Left lobe of liver (tissue), 2 donors: ENCODE results near the gene ZNF277. TPM values are rescaled to one million over a fixed set of nuclear protein-coding genes. Genes with fewer than 3 reads are reported as not detected.

Source experiments
- ATAC-seq: fragments of 200-7000 bp; cut with Tn5 transposase; one replicate; pipeline ENCODE4 v1.9.1; 2020; ENCODE audit warnings: mild to moderate bottlenecking, moderate library complexity
- DNase-seq: peaks from one replicate; pipeline ENCODE4 v3.0.0-alpha.2; 2020; ENCODE audit warnings: low spot score
- total RNA-seq: library from RNA; stranded (reverse); gene quantifications from one replicate; pipeline ENCODE4 v1.2.1, GENCODE V29; 2021
- donor health status: DM: no; HTN: no; CAD: no; lungs with moderate emphysema.
- donor health status: DM: no; HTN: yes; CAD: no.

The ZNF277 gene
- total RNA-seq, 1 donor from 2014 or later, result 13.8 TPM

- DNase-seq, result no peak
- ATAC-seq, result no peak
These were observed 130.6 kb downstream of the ZNF277 start for GRCh38 chr7:112336936-112337576.

DNA sequence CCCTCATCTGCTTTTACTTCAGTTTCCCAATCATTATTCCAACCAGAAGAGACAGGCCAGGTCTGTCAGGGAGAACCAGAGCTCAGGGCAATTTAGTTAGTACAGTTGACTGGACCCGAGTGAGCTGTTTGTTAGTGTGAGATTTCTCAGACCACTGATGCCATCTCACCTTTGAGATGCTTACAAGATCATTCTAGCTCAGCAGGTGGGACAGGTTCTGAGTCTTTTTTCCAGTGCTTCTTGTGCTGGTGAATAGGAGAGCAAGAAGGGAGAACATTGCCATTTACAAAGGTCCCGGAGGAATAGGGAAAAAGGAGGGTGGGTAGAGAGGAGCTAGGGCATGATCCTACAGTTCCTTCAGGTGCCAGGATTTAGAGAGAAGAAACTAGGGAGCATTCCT lies 131.4 kb downstream of the ZNF277 start:
- no peak for DNase-seq
- ATAC-seq, result no peak

DNA sequence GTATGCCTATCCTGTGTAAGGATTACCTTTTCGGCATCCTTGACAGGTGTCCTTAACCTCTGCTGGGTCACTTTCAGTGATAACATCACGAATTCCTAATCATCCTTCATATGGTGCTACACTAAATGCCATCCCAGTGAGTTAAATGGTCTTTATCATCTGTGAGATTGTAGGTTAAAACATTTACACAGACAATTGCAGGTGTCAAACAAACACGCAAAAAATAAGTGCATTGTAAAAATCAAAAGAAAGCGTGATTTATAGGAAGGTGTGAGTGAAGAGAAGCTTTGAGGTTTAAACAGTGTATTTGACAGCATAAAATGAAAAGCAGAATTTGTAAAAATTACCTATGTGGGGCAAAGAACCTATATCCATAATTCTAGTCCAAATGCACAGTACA lies 132.3 kb downstream of the ZNF277 start:
- no peak for ATAC-seq
- DNase-seq, result no peak

GRCh38 chr7:112341464-112341863 lies 135.0 kb downstream of the ZNF277 start:
- DNase-seq (no peak), ATAC-seq (no peak)

DNA sequence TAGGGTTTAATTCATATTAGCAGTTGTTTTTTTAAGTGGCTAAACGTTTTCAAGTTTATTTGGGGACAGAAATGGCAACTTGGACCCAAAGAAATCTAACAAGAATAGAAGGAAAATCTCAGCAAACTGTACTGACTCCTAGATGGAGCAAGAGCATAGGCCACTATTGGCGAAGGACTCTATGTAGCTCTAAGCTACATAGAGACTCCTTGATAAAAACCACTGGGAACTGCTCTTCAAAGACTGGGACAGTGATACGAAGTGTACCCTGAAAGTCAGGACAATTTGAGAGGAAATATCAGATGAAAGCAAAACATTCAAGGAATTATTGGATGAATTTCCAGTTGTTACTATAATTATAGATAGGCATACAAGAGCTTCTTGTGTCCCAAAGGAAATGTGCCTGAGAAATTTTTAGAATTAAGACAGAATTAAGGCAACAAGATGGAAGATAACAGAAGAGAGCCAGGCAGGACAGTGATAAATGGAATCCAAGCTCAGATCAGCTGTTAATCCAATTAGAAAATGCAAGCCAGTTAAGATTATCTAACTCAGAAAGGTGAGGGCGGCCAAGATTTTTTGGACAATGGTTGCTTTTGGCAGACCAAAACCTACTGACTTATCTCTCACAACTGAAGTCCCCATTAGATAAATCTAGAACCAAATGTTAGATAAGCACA lies 140.0 kb downstream of the ZNF277 start:
- ATAC-seq (no peak), DNase-seq (no peak)

DNA sequence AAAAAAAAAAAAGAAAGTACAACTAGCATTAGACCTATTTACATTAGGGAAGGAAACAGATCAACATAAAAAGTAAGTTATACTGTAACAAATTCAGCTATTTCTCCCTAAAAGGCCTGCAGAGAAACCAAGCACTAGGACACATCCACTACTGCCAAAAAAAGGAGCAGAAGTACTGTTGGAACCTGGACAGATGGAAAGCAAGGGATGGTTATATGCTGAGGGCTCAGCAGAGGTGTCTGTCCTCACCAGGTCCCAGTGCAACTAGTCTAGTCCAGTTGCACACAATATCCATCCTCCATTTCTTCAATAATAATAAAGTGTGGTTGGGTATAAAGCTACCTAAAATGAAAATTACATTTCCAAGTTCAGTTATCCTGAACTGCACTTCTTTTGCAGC lies 140.6 kb downstream of the ZNF277 start:
- no peak for ATAC-seq
- DNase-seq, result no peak

DNA sequence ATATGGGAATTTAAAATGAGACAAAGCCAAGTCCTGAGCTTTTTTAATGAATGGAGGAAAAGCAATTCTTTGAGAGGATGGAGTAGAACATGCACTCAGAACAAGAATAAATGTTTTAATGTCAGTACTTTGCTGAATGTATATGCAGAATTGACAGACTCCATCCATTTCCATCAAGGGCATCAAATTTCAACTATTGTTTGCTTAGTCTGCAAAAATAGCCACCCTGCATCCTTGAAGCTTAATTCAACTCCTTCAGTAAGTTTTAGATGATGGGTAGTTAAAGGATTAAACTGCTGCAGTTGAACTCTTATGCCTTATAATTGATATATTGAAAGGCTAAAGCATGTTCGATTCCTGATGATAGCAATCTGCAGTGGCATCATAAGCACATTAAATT lies 144.1 kb downstream of the ZNF277 start:
- DNase-seq (no peak), ATAC-seq (no peak)

- DNase-seq (no peak), ATAC-seq (no peak)
These were observed 150.1 kb downstream of the ZNF277 start for GRCh38 chr7:112356596-112356995.

DNA sequence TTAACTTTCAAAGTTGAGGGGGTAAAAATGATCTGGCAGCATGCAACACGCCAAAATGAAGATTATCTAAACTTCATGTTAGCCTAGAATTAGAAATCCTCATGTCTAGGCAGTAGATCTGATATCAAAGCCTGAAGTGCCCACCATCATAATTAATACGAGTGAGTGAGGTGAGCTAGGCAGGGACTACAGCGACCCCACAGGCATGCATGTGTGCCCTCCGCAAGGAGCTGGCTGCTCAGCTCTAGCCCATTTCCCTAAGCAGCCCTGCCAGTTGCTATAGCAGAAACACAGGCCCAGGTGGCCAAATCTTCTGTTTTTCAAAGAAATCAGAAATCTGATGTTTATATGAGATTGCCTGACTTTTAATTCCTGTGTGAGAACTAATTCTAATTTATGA lies 150.6 kb downstream of the ZNF277 start:
- ATAC-seq (no peak), DNase-seq (no peak)

DNA sequence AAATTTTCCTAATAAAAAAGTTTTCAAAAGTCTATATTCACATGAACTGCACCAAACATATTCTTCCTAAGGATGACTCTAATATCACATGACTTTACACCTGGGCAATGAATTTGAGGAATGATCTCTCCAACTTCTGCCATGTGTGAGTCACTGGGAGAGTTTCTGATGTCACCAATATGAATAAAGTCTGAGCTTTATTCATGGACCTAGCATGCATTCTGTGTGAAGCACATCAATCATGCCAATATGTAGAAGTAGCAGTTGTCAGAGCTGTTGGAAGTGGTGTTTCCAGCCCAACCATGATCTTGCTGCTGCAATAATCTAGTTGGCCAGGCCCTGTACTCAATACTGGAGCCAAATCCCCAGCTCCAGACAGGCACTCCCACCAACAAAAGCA lies 152.0 kb downstream of the ZNF277 start:
- no peak for ATAC-seq
- DNase-seq, result no peak

DNA sequence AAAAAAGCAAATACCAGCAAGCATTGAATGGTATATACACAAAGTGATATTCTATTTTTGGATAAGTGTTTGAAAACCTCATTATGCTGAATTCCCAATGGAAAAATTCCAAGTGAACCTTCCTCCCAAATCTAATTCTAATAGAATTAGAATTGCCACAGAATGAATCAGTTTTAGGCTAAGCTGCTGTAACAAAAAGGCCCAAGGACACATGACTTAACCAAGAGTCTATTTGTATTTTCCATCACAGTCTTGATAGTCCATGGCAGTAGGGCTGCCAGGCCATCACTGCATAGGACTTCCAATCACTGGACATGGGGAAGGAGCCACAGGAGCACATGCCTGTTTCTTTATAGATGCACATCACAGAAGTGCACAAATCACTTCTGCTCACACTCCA lies 152.6 kb downstream of the ZNF277 start:
- no peak for ATAC-seq
- DNase-seq, result no peak

DNA sequence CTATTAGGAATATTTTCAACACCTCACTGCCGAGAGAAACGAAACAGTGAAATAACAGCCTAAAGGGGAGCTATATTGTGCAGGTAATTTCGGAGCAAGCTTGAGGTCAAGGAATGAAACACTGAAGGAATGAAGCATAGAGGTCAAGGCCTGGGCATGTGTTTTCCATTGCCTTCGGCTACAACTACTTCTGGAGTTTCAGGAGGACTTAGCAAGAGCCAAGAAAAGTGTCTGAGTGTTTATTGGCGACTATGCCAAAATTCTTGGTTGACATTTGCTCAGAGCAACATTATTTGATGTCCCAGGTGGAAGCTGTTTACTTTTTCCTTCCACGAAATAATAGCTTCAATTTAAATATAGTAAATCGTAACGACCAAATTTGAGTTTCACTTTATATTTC lies 154.2 kb downstream of the ZNF277 start:
- no peak for ATAC-seq

GRCh38 chr7:112361154-112361553 lies 154.7 kb downstream of the ZNF277 start:
- DNase-seq, result no peak
- no peak for ATAC-seq

More for the DNA sequence above, 154.2 kb downstream of the ZNF277 start:
- DNase-seq, result no peak

DNA sequence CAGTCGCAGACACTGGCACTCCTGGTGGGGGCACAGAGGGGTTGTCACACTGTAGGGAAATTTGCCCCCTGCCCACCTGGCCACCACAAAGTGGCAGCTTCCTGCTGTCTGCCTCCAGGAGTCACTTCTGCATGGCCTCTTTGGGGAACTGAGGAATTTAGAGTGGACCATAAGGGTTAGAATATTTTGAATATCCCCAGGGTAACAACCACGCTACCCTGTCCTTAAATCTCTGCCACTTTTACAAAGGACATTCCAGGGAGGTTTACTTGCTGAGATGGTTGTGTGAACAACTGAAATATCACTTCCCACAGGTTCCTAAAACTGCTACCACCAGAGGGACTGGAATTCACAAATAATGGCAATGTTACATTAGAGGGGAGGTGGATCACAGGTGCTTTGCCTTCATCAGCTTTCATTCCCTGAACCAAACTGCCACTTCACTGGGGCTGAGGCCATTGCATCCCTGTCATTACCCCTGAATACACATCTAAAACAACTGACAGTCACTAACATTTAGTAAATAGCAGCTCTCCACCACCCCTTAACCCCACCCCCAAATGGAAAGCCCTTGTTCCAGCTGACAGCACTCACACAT lies 155.7 kb downstream of the ZNF277 start:
- ATAC-seq (no peak), DNase-seq (no peak)

DNA sequence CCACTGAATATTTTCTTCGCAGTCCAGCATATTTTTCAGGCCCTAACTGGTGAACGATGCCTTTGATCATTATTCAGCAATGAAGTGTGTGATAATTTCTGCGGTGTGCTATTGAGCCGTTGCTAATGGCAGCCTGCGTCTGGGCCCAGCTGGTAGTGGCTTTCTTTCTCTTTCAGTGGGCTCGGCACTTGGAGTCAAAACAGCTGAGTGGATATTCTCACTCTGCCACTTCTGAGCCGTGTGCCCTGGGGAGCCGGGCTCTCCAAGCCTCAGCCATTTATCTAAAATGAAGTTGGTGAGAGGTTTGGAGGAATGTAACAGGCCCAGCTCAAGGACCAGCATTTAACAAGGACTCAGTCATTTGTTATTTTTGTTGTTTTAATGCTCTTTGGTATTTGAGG lies 156.2 kb downstream of the ZNF277 start:
- no peak for DNase-seq
- no peak for ATAC-seq

DNA sequence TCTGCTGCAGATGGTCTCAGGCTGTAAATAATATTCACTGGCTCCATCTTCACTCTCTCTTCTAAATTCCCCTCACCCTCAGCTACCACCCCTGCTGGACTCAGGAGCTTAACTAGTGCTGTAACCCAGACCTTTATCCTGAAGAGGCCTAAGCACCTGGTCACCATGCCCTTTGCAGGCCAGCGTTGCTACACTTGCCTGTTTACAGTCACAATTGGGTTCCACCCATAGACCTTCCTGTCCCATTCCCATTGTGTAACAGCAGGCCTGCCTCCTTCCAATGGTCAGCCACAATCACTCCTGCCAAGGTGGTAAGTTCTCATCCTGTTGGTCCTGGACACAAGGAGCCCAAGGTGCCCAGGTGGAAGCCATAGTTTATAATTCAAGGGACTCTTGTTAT lies 157.9 kb downstream of the ZNF277 start:
- no peak for ATAC-seq
- no peak for DNase-seq

DNA sequence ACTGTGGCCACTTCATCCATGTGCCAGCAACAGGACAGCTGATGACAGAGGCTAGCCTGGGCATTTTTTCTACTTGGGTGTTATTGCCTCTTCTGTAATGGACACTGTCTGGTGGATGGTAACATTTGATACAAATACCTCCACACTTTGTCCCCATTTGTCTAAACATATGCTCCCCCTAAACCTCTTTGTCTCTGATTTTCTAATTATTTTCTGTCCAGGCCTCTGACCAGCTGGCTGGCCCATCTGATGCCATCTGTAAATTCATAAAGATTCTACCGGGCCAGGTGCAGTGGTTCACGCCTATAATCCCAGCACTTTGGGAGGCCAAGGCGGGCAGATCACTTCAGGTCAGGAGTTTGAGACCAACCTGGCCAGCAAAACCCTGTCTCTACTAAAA lies 159.1 kb downstream of the ZNF277 start:
- DNase-seq, result no peak
- ATAC-seq, result no peak

DNA sequence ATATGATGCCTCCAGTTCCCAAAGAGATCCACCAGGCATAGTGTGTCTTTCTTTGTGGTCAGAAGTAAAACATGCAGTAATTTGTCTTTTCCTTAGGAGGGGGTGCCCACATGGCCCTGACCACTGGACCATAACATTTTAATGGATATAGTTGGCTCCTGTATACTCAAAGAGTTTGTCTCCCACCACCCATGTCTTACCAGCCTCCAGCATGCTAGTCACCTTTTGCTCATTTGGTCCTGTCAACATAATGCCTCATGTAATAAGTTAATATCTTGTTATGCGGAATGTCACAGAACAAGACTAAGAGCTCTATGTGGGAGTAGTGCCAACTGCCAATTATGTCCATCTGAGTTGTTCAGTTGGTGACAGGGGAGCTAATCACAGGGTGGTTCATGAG lies 160.4 kb downstream of the ZNF277 start:
- DNase-seq (no peak), ATAC-seq (no peak)

- no peak for ATAC-seq
- DNase-seq, result no peak
These were observed 163.9 kb downstream of the ZNF277 start for GRCh38 chr7:112370436-112370835.

DNA sequence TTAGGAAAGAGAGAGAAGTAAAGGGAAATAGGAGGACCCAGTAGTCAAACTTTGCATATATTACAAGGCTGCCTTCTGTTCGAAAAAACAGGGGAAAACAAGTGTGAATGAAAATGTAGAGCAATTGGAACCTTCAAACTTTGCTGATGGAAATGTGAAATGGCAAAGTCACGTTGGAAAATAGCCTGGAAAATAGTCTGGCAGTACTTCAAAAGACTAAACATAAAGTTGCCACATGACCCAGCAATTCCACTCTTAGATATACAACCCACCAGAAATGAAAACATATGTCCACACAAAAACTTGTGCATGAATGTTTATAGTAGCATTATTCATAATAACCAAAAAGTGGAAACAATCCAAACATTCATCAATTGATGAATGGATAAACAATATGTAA lies 165.2 kb downstream of the ZNF277 start:
- ATAC-seq (no peak), DNase-seq (no peak)

GRCh38 chr7:112372101-112372500 lies 165.6 kb downstream of the ZNF277 start:
- no peak for DNase-seq
- no peak for ATAC-seq

DNA sequence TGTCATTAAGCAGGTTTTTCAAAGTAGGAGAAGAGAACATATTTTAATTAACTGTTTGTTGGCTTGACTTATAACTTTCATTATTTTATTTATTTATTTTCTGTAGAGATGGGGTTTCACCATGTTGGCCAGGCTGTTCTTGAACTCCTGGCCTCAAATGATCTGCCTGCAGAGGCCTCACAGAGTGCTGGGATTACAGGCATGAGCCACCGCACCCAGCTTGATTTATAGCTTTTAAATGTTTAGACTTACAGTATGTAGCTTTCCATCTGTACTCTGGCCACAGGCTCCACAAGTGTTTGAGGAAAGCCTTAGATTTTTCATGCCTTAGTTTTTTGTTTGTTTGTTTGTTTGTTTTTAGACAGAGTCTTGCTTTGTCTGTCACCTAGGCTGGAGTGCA lies 171.1 kb downstream of the ZNF277 start:
- no peak for ATAC-seq
- no peak for DNase-seq
